HEK293 (cell line): Measurements from ENCODE around the gene ZFR2.

Experiments
- CTCF ChIA-PET: fragments of 350-600 bp; formaldehyde crosslinking; extraction: SDS; loops from one replicate; lab custom pipeline; 2021; ENCODE audit warnings: antibody characterized with exemption; lab: Yijun Ruan, JAX
- POLR2A ChIA-PET: fragments of 300-600 bp; formaldehyde crosslinking; extraction: SDS; loops from one replicate; lab custom pipeline; 2020; ENCODE audit warnings: antibody characterized with exemption, inconsistent platforms; lab: Yijun Ruan, JAX
- H3K27ac ChIP-seq: fragments of 200-500 bp; sonication (Bioruptor generic); 2 replicates; pipeline ENCODE4 v1.5.1; 2014; ENCODE audit warnings: low read depth, low read length, control low read depth, inconsistent platforms; ENCODE audit errors: extremely low read depth
- H3K36me3 ChIP-seq, 2 experiments: fragments of 200-500 bp in 1 of 2; sonication (Bioruptor generic) in 1 of 2; 1 replicate in 1 of 2; 2 replicates in 1 of 2; pipeline ENCODE4 v1.5.1; 2014 to 2017; ENCODE audit warnings: inconsistent platforms in 2 of 2, low read length in 2 of 2; ENCODE audit not compliant: control insufficient read depth in 2 of 2, insufficient read depth in 1 of 2
- H3K4me1 ChIP-seq: fragments of 200-500 bp; sonication (Bioruptor generic); 2 replicates; pipeline ENCODE4 v1.5.1; 2014; ENCODE audit warnings: mild to moderate bottlenecking, low read length, inconsistent platforms; ENCODE audit not compliant: control insufficient read depth, insufficient read depth
- H3K4me3 ChIP-seq: 2 replicates; pipeline ENCODE4 v1.5.1; 2011; ENCODE audit warnings: low read depth, mild to moderate bottlenecking, control low read depth, low read length, moderate library complexity
- H3K9me3 ChIP-seq: fragments of 200-500 bp; sonication (Bioruptor generic); 2 replicates; pipeline ENCODE4 v1.5.1; 2014; ENCODE audit warnings: low read depth, low read length, inconsistent platforms; ENCODE audit not compliant: control insufficient read depth, insufficient read depth
- BCL11A ChIP-seq: fragments of 450-650 bp; formaldehyde crosslinking; IDR thresholded peaks from 2 replicates; pipeline ENCODE4 v1.5.1; 2016; ENCODE audit warnings: low read depth, missing biosample characterization, missing genetic modification characterization
- KLF1 ChIP-seq: fragments of 450-650 bp; formaldehyde crosslinking; IDR thresholded peaks from 2 replicates; pipeline ENCODE4 v1.5.1; 2016; ENCODE audit warnings: missing biosample characterization, missing genetic modification characterization
- SP2 ChIP-seq: fragments of 450-650 bp; formaldehyde crosslinking; IDR thresholded peaks from 2 replicates; pipeline ENCODE4 v1.5.1; 2016; ENCODE audit warnings: missing biosample characterization, missing genetic modification characterization
- ZFP69B ChIP-seq: fragments of 450-650 bp; formaldehyde crosslinking; IDR thresholded peaks from 2 replicates; pipeline ENCODE4 v1.5.1; 2016; ENCODE audit warnings: missing biosample characterization, missing genetic modification characterization
- ZNF121 ChIP-seq: fragments of 450-650 bp; formaldehyde crosslinking; IDR thresholded peaks from 2 replicates; pipeline ENCODE4 v1.5.1; 2016; ENCODE audit warnings: missing biosample characterization, missing genetic modification characterization
- ZNF223 ChIP-seq: fragments of 450-650 bp; formaldehyde crosslinking; IDR thresholded peaks from 2 replicates; pipeline ENCODE4 v1.5.1; 2016; ENCODE audit warnings: missing biosample characterization, missing genetic modification characterization
- ZNF239 ChIP-seq: fragments of 450-650 bp; formaldehyde crosslinking; IDR thresholded peaks from 2 replicates; pipeline ENCODE4 v1.5.1; 2016; ENCODE audit warnings: missing biosample characterization, missing genetic modification characterization
- ZNF248 ChIP-seq: fragments of 450-650 bp; formaldehyde crosslinking; IDR thresholded peaks from 2 replicates; pipeline ENCODE4 v1.5.1; 2017; ENCODE audit warnings: missing biosample characterization, missing genetic modification characterization
- ZNF266 ChIP-seq: fragments of 450-650 bp; formaldehyde crosslinking; IDR thresholded peaks from 2 replicates; pipeline ENCODE4 v1.5.1; 2016; ENCODE audit warnings: missing biosample characterization, missing genetic modification characterization, low read depth
- ZNF335 ChIP-seq: fragments of 450-650 bp; formaldehyde crosslinking; conservative IDR thresholded peaks from 2 replicates; pipeline ENCODE4 v1.5.1; 2016; ENCODE audit warnings: missing biosample characterization, missing genetic modification characterization
- ZNF37A ChIP-seq: fragments of 450-650 bp; IDR thresholded peaks from 2 replicates; pipeline ENCODE4 v1.5.1; 2018; ENCODE audit warnings: missing biosample characterization, missing genetic modification characterization
- ZNF514 ChIP-seq: fragments of 450-650 bp; formaldehyde crosslinking; IDR thresholded peaks from 2 replicates; pipeline ENCODE4 v1.5.1; 2016; ENCODE audit warnings: missing biosample characterization, missing genetic modification characterization
- ZNF558 ChIP-seq: fragments of 450-650 bp; formaldehyde crosslinking; IDR thresholded peaks from 2 replicates; pipeline ENCODE4 v1.5.1; 2016; ENCODE audit warnings: missing biosample characterization, missing genetic modification characterization
- ZNF561 ChIP-seq: fragments of 450-650 bp; IDR thresholded peaks from 2 replicates; pipeline ENCODE4 v1.5.1; 2018; ENCODE audit warnings: missing biosample characterization, missing genetic modification characterization, borderline replicate concordance
- ZNF596 ChIP-seq: fragments of 450-650 bp; IDR thresholded peaks from 2 replicates; pipeline ENCODE4 v1.5.0; 2018; ENCODE audit warnings: missing biosample characterization, mild to moderate bottlenecking, missing genetic modification characterization, moderate library complexity
- ZNF623 ChIP-seq: fragments of 450-650 bp; formaldehyde crosslinking; IDR thresholded peaks from 2 replicates; pipeline ENCODE4 v1.5.1; 2016; ENCODE audit warnings: missing biosample characterization, missing genetic modification characterization
- ZNF707 ChIP-seq: fragments of 450-650 bp; formaldehyde crosslinking; IDR thresholded peaks from 2 replicates; pipeline ENCODE4 v1.5.1; 2016; ENCODE audit warnings: missing biosample characterization, missing genetic modification characterization
- TF ChIP-seq, protein P1 (sequence below): fragments of 450-650 bp; formaldehyde crosslinking; IDR thresholded peaks from 2 replicates; pipeline ENCODE4 v1.5.1; 2016; ENCODE audit warnings: missing biosample characterization, missing genetic modification characterization
- TF ChIP-seq, protein P2 (sequence below): fragments of 450-650 bp; formaldehyde crosslinking; IDR thresholded peaks from 2 replicates; pipeline ENCODE4 v1.5.1; 2016; ENCODE audit warnings: missing biosample characterization, missing genetic modification characterization
- TF ChIP-seq, protein P3 (sequence below): sonication (generic); formaldehyde crosslinking; IDR thresholded peaks from 2 replicates; pipeline ENCODE4 v1.8.1; 2022; ENCODE audit warnings: mild to moderate bottlenecking, moderate library complexity, missing genetic modification reagents
- TF ChIP-seq, protein P4 (sequence below): fragments of 450-650 bp; formaldehyde crosslinking; IDR thresholded peaks from 2 replicates; pipeline ENCODE4 v1.5.1; 2016; ENCODE audit warnings: missing biosample characterization, missing genetic modification characterization
- TF ChIP-seq, protein P5 (sequence below): IDR thresholded peaks from 2 replicates; pipeline ENCODE4 v1.6.1; 2011; ENCODE audit warnings: mild to moderate bottlenecking, low read depth, low read length, borderline replicate concordance
- TF ChIP-seq, protein P6 (sequence below): fragments of 450-650 bp; formaldehyde crosslinking; IDR thresholded peaks from 2 replicates; pipeline ENCODE4 v1.5.1; 2016; ENCODE audit warnings: missing biosample characterization, missing genetic modification characterization

The ZFR2 gene

DNA sequence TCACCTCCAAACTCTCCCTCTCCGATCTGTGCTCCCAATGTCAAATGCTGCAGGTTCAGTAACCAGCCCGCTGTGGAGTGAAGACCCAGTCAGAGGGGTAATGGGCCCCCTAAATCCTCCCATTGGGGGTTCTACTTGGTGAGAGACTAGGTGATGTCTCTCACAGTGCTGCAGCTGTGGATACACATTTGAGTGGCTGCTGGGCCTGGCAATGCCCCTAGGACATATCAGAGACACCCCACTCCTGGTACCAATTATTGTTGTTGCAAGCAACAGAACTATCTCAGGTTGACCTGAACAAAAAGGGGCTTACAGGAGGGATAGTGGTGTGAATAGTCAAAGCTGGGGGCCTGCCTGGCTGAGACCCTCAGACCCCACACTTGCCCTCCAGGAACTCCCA is 87.2 kb downstream of the ZFR2 start (continued):
- TF ChIP-seq, protein P1, sequence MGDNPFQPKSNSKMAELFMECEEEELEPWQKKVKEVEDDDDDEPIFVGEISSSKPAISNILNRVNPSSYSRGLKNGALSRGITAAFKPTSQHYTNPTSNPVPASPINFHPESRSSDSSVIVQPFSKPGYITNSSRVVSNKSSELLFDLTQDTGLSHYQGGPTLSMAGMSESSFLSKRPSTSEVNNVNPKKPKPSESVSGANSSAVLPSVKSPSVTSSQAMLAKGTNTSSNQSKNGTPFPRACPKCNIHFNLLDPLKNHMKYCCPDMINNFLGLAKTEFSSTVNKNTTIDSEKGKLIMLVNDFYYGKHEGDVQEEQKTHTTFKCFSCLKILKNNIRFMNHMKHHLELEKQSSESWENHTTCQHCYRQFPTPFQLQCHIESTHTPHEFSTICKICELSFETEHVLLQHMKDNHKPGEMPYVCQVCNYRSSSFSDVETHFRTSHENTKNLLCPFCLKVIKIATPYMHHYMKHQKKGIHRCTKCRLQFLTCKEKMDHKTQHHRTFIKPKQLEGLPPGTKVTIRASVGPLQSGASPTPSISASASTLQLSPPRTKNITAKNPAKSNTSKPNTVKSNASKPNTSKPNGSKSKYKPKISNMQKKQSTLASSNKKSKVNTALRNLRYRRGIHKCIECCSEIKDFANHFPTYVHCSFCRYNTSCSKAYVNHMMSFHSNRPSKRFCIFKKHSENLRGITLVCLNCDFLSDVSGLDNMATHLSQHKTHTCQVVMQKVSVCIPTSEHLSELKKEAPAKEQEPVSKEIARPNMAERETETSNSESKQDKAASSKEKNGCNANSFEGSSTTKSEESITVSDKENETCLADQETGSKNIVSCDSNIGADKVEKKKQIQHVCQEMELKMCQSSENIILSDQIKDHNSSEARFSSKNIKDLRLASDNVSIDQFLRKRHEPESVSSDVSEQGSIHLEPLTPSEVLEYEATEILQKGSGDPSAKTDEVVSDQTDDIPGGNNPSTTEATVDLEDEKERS: 0 out of 2 replicates have a peak, but pooled peaks have one; percentile 25
- TF ChIP-seq, protein P2, sequence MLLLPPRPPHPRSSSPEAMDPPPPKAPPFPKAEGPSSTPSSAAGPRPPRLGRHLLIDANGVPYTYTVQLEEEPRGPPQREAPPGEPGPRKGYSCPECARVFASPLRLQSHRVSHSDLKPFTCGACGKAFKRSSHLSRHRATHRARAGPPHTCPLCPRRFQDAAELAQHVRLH (tag by site-specific recombination): no peak
- TF ChIP-seq ZNF248 (tag by site-specific recombination) (no peak), ZNF707 (tag by site-specific recombination) (peak; percentile 99), ZNF223 (tag by site-specific recombination) (no peak), ZNF335 (tag by site-specific recombination) (no peak)

DNA sequence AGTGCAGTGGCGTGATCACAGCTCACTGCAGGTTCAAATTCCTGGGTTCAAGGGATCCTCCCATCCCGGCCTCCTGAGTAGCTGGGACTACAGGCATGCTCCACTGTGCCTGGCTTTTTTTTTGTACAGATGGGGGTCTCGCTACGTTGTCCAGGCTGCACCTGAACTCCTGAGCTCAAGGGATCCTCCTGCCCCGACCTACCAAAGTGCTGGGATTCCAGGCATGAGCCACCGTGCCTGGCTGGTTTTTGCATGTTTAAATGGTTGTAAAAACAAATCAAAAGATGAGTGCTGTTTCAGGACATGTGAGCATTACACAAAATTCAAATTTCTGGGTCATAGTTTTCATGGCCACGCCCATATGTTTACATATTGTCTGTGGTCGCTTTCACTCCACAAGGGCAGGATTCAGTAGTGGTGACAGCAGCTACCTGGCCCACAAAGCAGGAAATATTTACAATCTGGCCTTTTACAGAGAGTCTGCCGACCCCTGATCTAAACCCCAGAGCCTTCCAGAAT is 88.0 kb downstream of the ZFR2 start:
- POLR2A ChIA-PET: interaction anchor here (1.5 kb wide), 1 partner anchor 11 kb away, joined by 6 read pairs; no protein-coding TSS in a partner anchor

DNA sequence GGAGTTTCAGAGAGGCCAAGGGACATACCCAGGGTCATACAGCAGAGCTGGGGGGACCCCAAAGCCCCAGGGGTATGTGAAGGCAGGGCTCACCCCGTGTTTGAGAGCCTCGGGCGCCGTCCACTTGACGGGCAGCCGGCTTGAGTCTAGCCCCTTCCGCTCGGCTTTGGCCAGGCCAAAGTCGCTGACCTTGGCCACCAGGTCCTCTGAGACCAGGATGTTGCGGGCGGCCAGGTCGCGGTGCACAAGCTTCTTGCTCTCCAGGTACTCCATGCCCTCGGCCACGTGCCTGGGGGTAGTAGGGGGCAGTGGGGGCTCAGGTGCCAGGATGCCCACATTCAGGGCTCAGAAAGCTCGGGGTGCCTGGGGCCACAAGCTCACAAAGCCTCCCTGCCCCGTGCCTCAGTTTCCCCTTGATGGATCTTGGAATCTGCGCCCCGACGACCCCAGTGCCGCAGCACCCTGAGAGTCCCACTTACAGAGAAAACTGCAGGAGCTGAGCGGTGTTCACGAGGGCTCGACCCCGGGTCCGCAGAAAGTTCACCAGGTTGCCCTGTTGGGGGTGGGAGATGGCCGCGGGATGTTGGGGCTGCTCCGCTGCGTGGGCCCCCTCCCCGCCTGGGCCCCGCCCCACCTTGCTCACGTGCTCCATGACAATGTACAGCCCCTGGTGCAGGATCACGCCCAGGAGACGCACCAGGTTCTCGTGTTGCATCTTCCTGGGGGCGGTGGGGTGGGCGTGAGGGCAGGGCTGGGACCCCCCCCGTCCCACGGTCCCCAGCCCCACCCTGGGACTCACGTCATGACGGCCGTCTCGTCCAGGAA is 89.7 kb downstream of the ZFR2 start:
- no peak overlapping the region for H3K27ac ChIP-seq
- no peak overlapping the region for H3K4me3 ChIP-seq
- H3K9me3 ChIP-seq: no peaks in the 10 kb centered on the region
- no peaks in the 10 kb centered on the region for H3K4me1 ChIP-seq
- H3K36me3 ChIP-seq: no peaks in the 10 kb centered on the region
- ChIA-PET POLR2A (interaction anchor here (0.5 to 1.1 kb wide), 2 partner anchors 16 to 1091 kb away, joined by 3 to 4 read pairs; partner anchors contain the start of gene MRPL54), CTCF (no interaction called here)
- no peak for TF ChIP-seq SP2
- TF ChIP-seq, protein P3, sequence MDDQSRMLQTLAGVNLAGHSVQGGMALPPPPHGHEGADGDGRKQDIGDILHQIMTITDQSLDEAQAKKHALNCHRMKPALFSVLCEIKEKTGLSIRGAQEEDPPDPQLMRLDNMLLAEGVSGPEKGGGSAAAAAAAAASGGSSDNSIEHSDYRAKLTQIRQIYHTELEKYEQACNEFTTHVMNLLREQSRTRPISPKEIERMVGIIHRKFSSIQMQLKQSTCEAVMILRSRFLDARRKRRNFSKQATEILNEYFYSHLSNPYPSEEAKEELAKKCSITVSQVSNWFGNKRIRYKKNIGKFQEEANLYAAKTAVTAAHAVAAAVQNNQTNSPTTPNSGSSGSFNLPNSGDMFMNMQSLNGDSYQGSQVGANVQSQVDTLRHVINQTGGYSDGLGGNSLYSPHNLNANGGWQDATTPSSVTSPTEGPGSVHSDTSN: no peak
- TF ChIP-seq, protein P4, sequence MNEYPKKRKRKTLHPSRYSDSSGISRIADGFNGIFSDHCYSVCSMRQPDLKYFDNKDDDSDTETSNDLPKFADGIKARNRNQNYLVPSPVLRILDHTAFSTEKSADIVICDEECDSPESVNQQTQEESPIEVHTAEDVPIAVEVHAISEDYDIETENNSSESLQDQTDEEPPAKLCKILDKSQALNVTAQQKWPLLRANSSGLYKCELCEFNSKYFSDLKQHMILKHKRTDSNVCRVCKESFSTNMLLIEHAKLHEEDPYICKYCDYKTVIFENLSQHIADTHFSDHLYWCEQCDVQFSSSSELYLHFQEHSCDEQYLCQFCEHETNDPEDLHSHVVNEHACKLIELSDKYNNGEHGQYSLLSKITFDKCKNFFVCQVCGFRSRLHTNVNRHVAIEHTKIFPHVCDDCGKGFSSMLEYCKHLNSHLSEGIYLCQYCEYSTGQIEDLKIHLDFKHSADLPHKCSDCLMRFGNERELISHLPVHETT (tag by site-specific recombination): no peak
- no peak for TF ChIP-seq ZFP69B (tag by site-specific recombination)
- TF ChIP-seq, protein P5, sequence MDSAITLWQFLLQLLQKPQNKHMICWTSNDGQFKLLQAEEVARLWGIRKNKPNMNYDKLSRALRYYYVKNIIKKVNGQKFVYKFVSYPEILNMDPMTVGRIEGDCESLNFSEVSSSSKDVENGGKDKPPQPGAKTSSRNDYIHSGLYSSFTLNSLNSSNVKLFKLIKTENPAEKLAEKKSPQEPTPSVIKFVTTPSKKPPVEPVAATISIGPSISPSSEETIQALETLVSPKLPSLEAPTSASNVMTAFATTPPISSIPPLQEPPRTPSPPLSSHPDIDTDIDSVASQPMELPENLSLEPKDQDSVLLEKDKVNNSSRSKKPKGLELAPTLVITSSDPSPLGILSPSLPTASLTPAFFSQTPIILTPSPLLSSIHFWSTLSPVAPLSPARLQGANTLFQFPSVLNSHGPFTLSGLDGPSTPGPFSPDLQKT: no peak
- TF ChIP-seq BCL11A (tag by site-specific recombination): no peak
- TF ChIP-seq ZNF561: no peak
- TF ChIP-seq ZNF623: no peak
- 0 out of 2 replicates have a peak, but pooled peaks have one; percentile 11 for TF ChIP-seq KLF1 (tag by site-specific recombination)
- no peak for TF ChIP-seq ZNF558 (tag by site-specific recombination)
- no peak for TF ChIP-seq ZNF514 (tag by site-specific recombination)
- no peak for TF ChIP-seq ZNF596 (tag by site-specific recombination)
- TF ChIP-seq, protein P6, sequence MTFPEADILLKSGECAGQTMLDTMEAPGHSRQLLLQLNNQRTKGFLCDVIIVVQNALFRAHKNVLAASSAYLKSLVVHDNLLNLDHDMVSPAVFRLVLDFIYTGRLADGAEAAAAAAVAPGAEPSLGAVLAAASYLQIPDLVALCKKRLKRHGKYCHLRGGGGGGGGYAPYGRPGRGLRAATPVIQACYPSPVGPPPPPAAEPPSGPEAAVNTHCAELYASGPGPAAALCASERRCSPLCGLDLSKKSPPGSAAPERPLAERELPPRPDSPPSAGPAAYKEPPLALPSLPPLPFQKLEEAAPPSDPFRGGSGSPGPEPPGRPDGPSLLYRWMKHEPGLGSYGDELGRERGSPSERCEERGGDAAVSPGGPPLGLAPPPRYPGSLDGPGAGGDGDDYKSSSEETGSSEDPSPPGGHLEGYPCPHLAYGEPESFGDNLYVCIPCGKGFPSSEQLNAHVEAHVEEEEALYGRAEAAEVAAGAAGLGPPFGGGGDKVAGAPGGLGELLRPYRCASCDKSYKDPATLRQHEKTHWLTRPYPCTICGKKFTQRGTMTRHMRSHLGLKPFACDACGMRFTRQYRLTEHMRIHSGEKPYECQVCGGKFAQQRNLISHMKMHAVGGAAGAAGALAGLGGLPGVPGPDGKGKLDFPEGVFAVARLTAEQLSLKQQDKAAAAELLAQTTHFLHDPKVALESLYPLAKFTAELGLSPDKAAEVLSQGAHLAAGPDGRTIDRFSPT (tag by site-specific recombination): 0 out of 2 replicates have a peak, but pooled peaks have one; percentile 17

More for the DNA sequence above, 88.0 kb downstream of the ZFR2 start:
- CTCF ChIA-PET: no interaction called here
- no peaks in the 10 kb centered on the region for H3K36me3 ChIP-seq
- no peak overlapping the region for H3K4me3 ChIP-seq
- H3K9me3 ChIP-seq: no peaks in the 10 kb centered on the region
- H3K27ac ChIP-seq: no peak overlapping the region
- H3K4me1 ChIP-seq: no peaks in the 10 kb centered on the region
- TF ChIP-seq ZNF266 (tag by site-specific recombination): peak; percentile 78; the same call in 1 of the 2 replicates
- TF ChIP-seq ZNF239 (tag by site-specific recombination): no peak
- TF ChIP-seq ZNF121 (tag by site-specific recombination): peak; percentile 66; the same call in 1 of the 2 replicates
- no peak for TF ChIP-seq ZNF37A
- TF ChIP-seq, all 188 proteins: peak for 2
